CD4-positive, alpha-beta T cell (primary cell): ENCODE data around the gene PITPNC1. TPM values are rescaled to one million over a fixed set of nuclear protein-coding genes. Genes with fewer than 3 reads are reported as not detected.
"Not testable (repeated sequence)": the region's sequence is repeated elsewhere in the genome, so short reads cannot be mapped to it uniquely, and the experiment has no call there.

Source experiments
- ATAC-seq: fragments of 200-7000 bp; cut with Tn5 transposase; one replicate; pipeline ENCODE4 v1.10.0; 2022; ENCODE audit warnings: mild to moderate bottlenecking; ENCODE audit not compliant: poor library complexity
- CTCF ChIA-PET: fragments of 350-600 bp; sonication (Branson Sonifier 250); formaldehyde crosslinking; loops from one replicate; lab custom pipeline; 2021; ENCODE audit warnings: antibody characterized with exemption, inconsistent platforms; lab: Charles Lee
- POLR2A ChIA-PET: fragments of 350-600 bp; sonication (Branson Sonifier 250); formaldehyde crosslinking; loops from one replicate; lab custom pipeline; 2021; ENCODE audit warnings: antibody characterized with exemption, inconsistent platforms; lab: Charles Lee
- DNase-seq, 14 experiments: peaks; one replicate each; pipeline ENCODE4 v3.0.0-alpha.2; 2013 to 2020; ENCODE audit warnings: mixed read lengths in 2 of 14
- H3K27ac ChIP-seq, 2 donors: one replicate each; pipeline versions ENCODE4 v1.5.1 to v1.7.0; 2013; ENCODE audit warnings: low read length in 2 of 2, low read depth in 1 of 2, mild to moderate bottlenecking in 1 of 2
- H3K27me3 ChIP-seq, 2 experiments: 1 replicate in 1 of 2; 2 replicates in 1 of 2; pipeline versions ENCODE4 v1.6.1 to v1.7.0; 2013; ENCODE audit warnings: low read length in 2 of 2, control low read depth in 1 of 2, mild to moderate bottlenecking in 1 of 2, moderate library complexity in 1 of 2; ENCODE audit not compliant: insufficient read depth in 2 of 2, control insufficient read depth in 1 of 2
- H3K36me3 ChIP-seq: one replicate; pipeline ENCODE4 v1.6.1; 2013; ENCODE audit warnings: low read length, control low read depth; ENCODE audit not compliant: insufficient read depth
- H3K4me1 ChIP-seq: one replicate; pipeline ENCODE4 v1.6.1; 2013; ENCODE audit warnings: low read length, control low read depth; ENCODE audit not compliant: insufficient read depth
- H3K4me3 ChIP-seq: one replicate; pipeline ENCODE4 v1.5.1; 2013; ENCODE audit warnings: mild to moderate bottlenecking, low read length, moderate library complexity
- H3K9me3 ChIP-seq, 2 experiments: 1 replicate in 1 of 2; 2 replicates in 1 of 2; pipeline versions ENCODE4 v1.6.1 to v1.7.0; 2013; ENCODE audit warnings: low read length in 2 of 2, mild to moderate bottlenecking in 2 of 2, control low read depth in 1 of 2, moderate library complexity in 1 of 2; ENCODE audit not compliant: control insufficient read depth in 1 of 2, insufficient read depth in 1 of 2
- H3K27ac Mint-ChIP-seq: one replicate; pipeline ENCODE4 v1.8.0; 2020; ENCODE audit warnings: mixed read lengths
- H3K27me3 Mint-ChIP-seq: one replicate; pipeline ENCODE4 v1.8.0; 2021; ENCODE audit warnings: mixed read lengths
- H3K36me3 Mint-ChIP-seq: one replicate; pipeline ENCODE4 v1.8.0; 2021; ENCODE audit warnings: low read depth, mixed read lengths
- H3K4me1 Mint-ChIP-seq: one replicate; pipeline ENCODE4 v1.8.0; 2021; ENCODE audit warnings: low read depth, mixed read lengths
- H3K4me3 Mint-ChIP-seq: one replicate; pipeline ENCODE4 v1.8.0; 2020; ENCODE audit warnings: mild to moderate bottlenecking, mixed read lengths
- H3K9me3 Mint-ChIP-seq: one replicate; pipeline ENCODE4 v1.8.0; 2020; ENCODE audit warnings: mixed read lengths
- intact Hi-C, 2 experiments: fragments of 100-400 bp; cut with DNase I in 1 of 2; cut with micrococcal nuclease in 1 of 2; formaldehyde crosslinking; loops; one replicate each; pipeline versions ENCODE4 v1.15.1 to v1.9.0; 2023 to 2025; cut with DNase I, micrococcal nuclease
- total RNA-seq, 174 experiments: library from RNA in 2 of 174; stranded (reverse) in 2 of 174; gene quantifications; one replicate each; pipeline ENCODE4 v1.2.3 and lab custom pipeline; 2021 to 2026
- TF ChIP-seq, protein P1 (sequence below): fragments of 200-600 bp; IDR thresholded peaks from one replicate; pipeline ENCODE4 v1.8.0; 2022; ENCODE audit warnings: antibody characterized with exemption, mild to moderate bottlenecking

PITPNC1 gene
- total RNA-seq, 2 experiments from 2014 or later, result 80.2 to 83.4 TPM

GRCh38 chr17:67492824-67493517, 115.9 kb downstream of the PITPNC1 start:
- Mint-ChIP-seq H3K36me3 (peaks cover 15% of the 10 kb centered on the region), H3K27me3 (no peaks in the 10 kb centered on the region), H3K4me3 (no peak overlapping the region), H3K4me1 (peaks cover 64% of the 10 kb centered on the region), H3K9me3 (no peaks in the 10 kb centered on the region), H3K27ac (peak overlapping the region; percentile 55)
- H3K4me1 ChIP-seq, result peaks cover 22% of the 10 kb centered on the region
- peaks cover 8% of the 10 kb centered on the region for H3K36me3 ChIP-seq
- no peak overlapping the region for H3K4me3 ChIP-seq
- POLR2A ChIA-PET, result no interaction called here
- no peak overlapping the region for H3K27ac ChIP-seq
- ATAC-seq, result no peak
- TF ChIP-seq, protein P1, sequence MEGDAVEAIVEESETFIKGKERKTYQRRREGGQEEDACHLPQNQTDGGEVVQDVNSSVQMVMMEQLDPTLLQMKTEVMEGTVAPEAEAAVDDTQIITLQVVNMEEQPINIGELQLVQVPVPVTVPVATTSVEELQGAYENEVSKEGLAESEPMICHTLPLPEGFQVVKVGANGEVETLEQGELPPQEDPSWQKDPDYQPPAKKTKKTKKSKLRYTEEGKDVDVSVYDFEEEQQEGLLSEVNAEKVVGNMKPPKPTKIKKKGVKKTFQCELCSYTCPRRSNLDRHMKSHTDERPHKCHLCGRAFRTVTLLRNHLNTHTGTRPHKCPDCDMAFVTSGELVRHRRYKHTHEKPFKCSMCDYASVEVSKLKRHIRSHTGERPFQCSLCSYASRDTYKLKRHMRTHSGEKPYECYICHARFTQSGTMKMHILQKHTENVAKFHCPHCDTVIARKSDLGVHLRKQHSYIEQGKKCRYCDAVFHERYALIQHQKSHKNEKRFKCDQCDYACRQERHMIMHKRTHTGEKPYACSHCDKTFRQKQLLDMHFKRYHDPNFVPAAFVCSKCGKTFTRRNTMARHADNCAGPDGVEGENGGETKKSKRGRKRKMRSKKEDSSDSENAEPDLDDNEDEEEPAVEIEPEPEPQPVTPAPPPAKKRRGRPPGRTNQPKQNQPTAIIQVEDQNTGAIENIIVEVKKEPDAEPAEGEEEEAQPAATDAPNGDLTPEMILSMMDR, result no peak
- DNase-seq, result no peak
- no peaks in the 10 kb centered on the region for H3K27me3 ChIP-seq
- CTCF ChIA-PET, result no interaction called here
- H3K9me3 ChIP-seq, result no peaks in the 10 kb centered on the region
- intact Hi-C loops, result loop anchor here in 1 of 2 experiments (5.0 kb wide), 1 partner anchor 194 kb away; no protein-coding TSS in a partner anchor

- TF ChIP-seq, protein P1, result no peak
- Mint-ChIP-seq H3K27ac (peak overlapping the region; percentile 55), H3K36me3 (peaks cover 12% of the 10 kb centered on the region), H3K9me3 (no peaks in the 10 kb centered on the region), H3K4me1 (peaks cover 66% of the 10 kb centered on the region), H3K4me3 (no peak overlapping the region), H3K27me3 (no peaks in the 10 kb centered on the region)
- Histone ChIP-seq H3K9me3 (no peaks in the 10 kb centered on the region), H3K27ac (no peak overlapping the region), H3K4me1 (peaks cover 22% of the 10 kb centered on the region), H3K27me3 (no peaks in the 10 kb centered on the region), H3K4me3 (no peak overlapping the region), H3K36me3 (peaks cover 4% of the 10 kb centered on the region)
- intact Hi-C loops, result loop anchor here in 1 of 2 experiments (5.0 kb wide), 1 partner anchor 193 kb away; no protein-coding TSS in a partner anchor
- no peak for ATAC-seq
- ChIA-PET POLR2A (no interaction called here), CTCF (no interaction called here)
- no peak for DNase-seq
Observed at GRCh38 chr17:67493812-67494211, 116.7 kb downstream of the PITPNC1 start.

GRCh38 chr17:67495534-67495933, 118.5 kb downstream of the PITPNC1 start:
- H3K27me3 ChIP-seq, H3K4me3 ChIP-seq, ATAC-seq, intact Hi-C loops, H3K36me3 Mint-ChIP-seq, H3K4me3 Mint-ChIP-seq, H3K36me3 ChIP-seq, H3K9me3 ChIP-seq, CTCF ChIA-PET, H3K9me3 Mint-ChIP-seq, POLR2A ChIA-PET, H3K27me3 Mint-ChIP-seq, DNase-seq, H3K27ac ChIP-seq, H3K27ac Mint-ChIP-seq: not testable (repeated sequence)
- H3K4me1 Mint-ChIP-seq, result peaks cover 63% of the 10 kb centered on the region
- H3K4me1 ChIP-seq, result peaks cover 25% of the 10 kb centered on the region

GRCh38 chr17:67496286-67496685, 119.2 kb downstream of the PITPNC1 start:
- peaks cover 21% of the 10 kb centered on the region for H3K4me1 ChIP-seq
- CTCF ChIA-PET, result no interaction called here
- no peak for ATAC-seq
- H3K27me3 ChIP-seq, result no peaks in the 10 kb centered on the region
- intact Hi-C loops, result no loop called here
- H3K36me3 ChIP-seq, result no peaks in the 10 kb centered on the region
- H3K9me3 Mint-ChIP-seq, result no peaks in the 10 kb centered on the region
- H3K27ac Mint-ChIP-seq, result no peak overlapping the region
- TF ChIP-seq, protein P1, result no peak
- POLR2A ChIA-PET, result no interaction called here
- H3K27ac ChIP-seq, result no peak overlapping the region
- no peaks in the 10 kb centered on the region for H3K27me3 Mint-ChIP-seq
- no peak overlapping the region for H3K4me3 Mint-ChIP-seq
- H3K4me1 Mint-ChIP-seq, result peaks cover 63% of the 10 kb centered on the region
- H3K4me3 ChIP-seq, result no peak overlapping the region
- peaks cover 5% of the 10 kb centered on the region for H3K36me3 Mint-ChIP-seq
- no peak for DNase-seq
- H3K9me3 ChIP-seq, result no peaks in the 10 kb centered on the region
